ENCODE measurements around the gene DIS3L2.

DNA sequence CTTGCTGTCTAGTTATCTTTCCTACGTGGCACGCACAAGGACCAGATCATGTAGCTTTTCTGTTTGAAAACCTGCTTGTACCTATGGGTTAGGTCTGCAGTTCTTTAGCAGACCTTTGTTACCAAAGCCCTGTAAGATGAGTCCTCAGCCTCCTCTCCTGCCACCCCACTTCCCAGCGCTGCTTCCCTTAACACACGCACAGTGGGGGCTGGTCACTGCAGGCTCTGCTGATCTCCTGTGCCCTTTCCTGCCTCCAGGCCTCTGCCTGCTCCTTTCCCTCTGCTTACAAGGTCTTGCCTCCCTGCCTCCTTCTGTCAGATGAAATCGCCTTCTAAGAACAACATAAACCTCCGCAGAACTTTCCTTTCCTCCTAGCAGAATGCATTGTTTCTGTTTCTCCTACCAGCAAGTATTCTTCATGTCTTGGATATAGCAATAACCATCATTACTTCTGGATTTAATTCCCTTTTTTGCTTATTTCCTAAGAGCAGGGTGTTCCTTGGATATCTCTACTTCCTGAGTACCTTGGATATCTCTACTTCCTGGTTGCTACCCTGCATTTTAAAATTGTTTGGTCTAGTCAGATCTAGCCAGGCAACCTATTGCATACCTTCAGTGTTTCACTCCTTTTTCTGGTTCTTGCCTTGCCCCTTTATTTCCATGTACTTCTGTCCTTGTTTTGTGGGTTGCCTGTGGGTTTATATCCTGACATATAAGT, 257.4 kb downstream of the DIS3L2 start:
- TF ChIP-seq FOXK2 (IDR thresholded peaks at IDR 0.05) (no peak), ARNT (IDR thresholded peaks at IDR 0.05) (no peak), FOXM1 (IDR thresholded peaks at IDR 0.05; ENCODE audit: borderline replicate concordance) (no peak), TARDBP (IDR thresholded peaks at IDR 0.05) (no peak), BHLHE40 (IDR thresholded peaks at IDR 0.05; ENCODE audit: borderline replicate concordance) (no peak), HDGF (IDR thresholded peaks at IDR 0.05; ENCODE audit: borderline replicate concordance) (no peak)

All from HEK293T (cell line).